GM21786 (cell line): ENCODE results near the gene NUPR1.
"Not testable (repeated sequence)": the region's sequence is repeated elsewhere in the genome, so short reads cannot be mapped to it uniquely, and the experiment has no call there.

Experiments
- ATAC-seq: cut with Tn5 transposase; IDR thresholded peaks from one replicate; pipeline ENCODE4 v1.9.1; 2021; ENCODE audit not compliant: unreplicated experiment

NUPR1 gene

GRCh38 chr16:28538733-28539596 lies at the start of gene NUPR1:
NUPR1 (minus strand) TSS chr16:28538974; CDS start chr16:28538907, 67 bp downstream.
- no peak for ATAC-seq

GRCh38 chr16:28587386-28587785 lies 48.6 kb upstream of the NUPR1 start:
- no peak for ATAC-seq

GRCh38 chr16:28586466-28586865 lies 47.7 kb upstream of the NUPR1 start:
- ATAC-seq = no peak

GRCh38 chr16:28585674-28586073 lies 46.9 kb upstream of the NUPR1 start:
- no peak for ATAC-seq

GRCh38 chr16:28580726-28581315 lies 42.0 kb upstream of the NUPR1 start:
- ATAC-seq = no peak

- ATAC-seq = no peak
Observed at GRCh38 chr16:28575446-28576109, 36.8 kb upstream of the NUPR1 start.

- no peak for ATAC-seq
Observed at GRCh38 chr16:28574925-28575324, 36.2 kb upstream of the NUPR1 start.

- ATAC-seq = no peak
Observed at GRCh38 chr16:28573738-28574718, 35.3 kb upstream of the NUPR1 start.

- no peak for ATAC-seq
Observed at GRCh38 chr16:28572696-28573510, 34.1 kb upstream of the NUPR1 start.

GRCh38 chr16:28569968-28570752 lies 31.4 kb upstream of the NUPR1 start:
- ATAC-seq = no peak

GRCh38 chr16:28569021-28569420 lies 30.2 kb upstream of the NUPR1 start:
- no peak for ATAC-seq

GRCh38 chr16:28567292-28567691 lies 28.5 kb upstream of the NUPR1 start:
- no peak for ATAC-seq

GRCh38 chr16:28566233-28566925 lies 27.6 kb upstream of the NUPR1 start:
- ATAC-seq = not testable (repeated sequence)

- ATAC-seq = no peak
Observed at GRCh38 chr16:28563218-28563617, 24.4 kb upstream of the NUPR1 start.

- no peak for ATAC-seq
Observed at GRCh38 chr16:28562199-28562598, 23.4 kb upstream of the NUPR1 start.

- no peak for ATAC-seq
Observed at GRCh38 chr16:28561557-28562187, 22.9 kb upstream of the NUPR1 start.

GRCh38 chr16:28558456-28558855 lies 19.7 kb upstream of the NUPR1 start:
- ATAC-seq = no peak

GRCh38 chr16:28556914-28557320 lies 18.1 kb upstream of the NUPR1 start:
- no peak for ATAC-seq
